CD4-positive, alpha-beta memory T cell (primary cell): ENCODE results near the gene PDZRN3. TPM values are rescaled to one million over a fixed set of nuclear protein-coding genes. Genes with fewer than 3 reads are reported as not detected.

Source experiments
- CTCF ChIA-PET: fragments of 350-600 bp; sonication (Branson Sonifier 250); formaldehyde crosslinking; loops from one replicate; lab custom pipeline; 2021; ENCODE audit warnings: inconsistent platforms; ENCODE audit not compliant: partially characterized antibody; lab: Charles Lee
- POLR2A ChIA-PET: fragments of 350-600 bp; sonication (Branson Sonifier 250); formaldehyde crosslinking; loops from one replicate; lab custom pipeline; 2021; ENCODE audit not compliant: partially characterized antibody; lab: Charles Lee
- DNase-seq, 5 donors: peaks; one replicate each; pipeline versions ENCODE4 v3.0.0 to v3.0.0-alpha.2; 2020 to 2022; ENCODE audit warnings: mixed read lengths in 1 of 5
- H3K27ac ChIP-seq: one replicate; pipeline ENCODE4 v1.7.0; 2013; ENCODE audit warnings: low read depth, low read length
- H3K27me3 ChIP-seq: 2 replicates; pipeline ENCODE4 v1.7.0; 2013; ENCODE audit warnings: mild to moderate bottlenecking, low read length, moderate library complexity; ENCODE audit not compliant: insufficient read depth
- H3K36me3 ChIP-seq: 2 replicates; pipeline ENCODE4 v1.7.0; 2013; ENCODE audit warnings: mild to moderate bottlenecking, low read length, moderate library complexity; ENCODE audit not compliant: insufficient read depth
- H3K4me1 ChIP-seq: 2 replicates; pipeline ENCODE4 v1.7.0; 2013; ENCODE audit warnings: mild to moderate bottlenecking, low read length, moderate library complexity; ENCODE audit not compliant: insufficient read depth
- H3K4me3 ChIP-seq, 2 donors: one replicate each; pipeline ENCODE4 v1.7.0; 2013; ENCODE audit warnings: low read length in 2 of 2, mild to moderate bottlenecking in 1 of 2
- H3K9me3 ChIP-seq, 2 donors: one replicate each; pipeline ENCODE4 v1.7.0; 2013; ENCODE audit warnings: low read length in 2 of 2, control low read depth in 1 of 2; ENCODE audit not compliant: control insufficient read depth in 1 of 2
- H3K27ac Mint-ChIP-seq, 7 donors: one replicate each; pipeline ENCODE4 v1.8.0; 2020 to 2021; ENCODE audit warnings: mixed read lengths in 7 of 7, mild to moderate bottlenecking in 6 of 7, inconsistent platforms in 3 of 7, moderate library complexity in 3 of 7
- H3K27me3 Mint-ChIP-seq, 2 donors: one replicate each; pipeline ENCODE4 v1.8.0; 2020 to 2021; ENCODE audit warnings: mixed read lengths in 2 of 2
- H3K36me3 Mint-ChIP-seq, 2 donors: one replicate each; pipeline ENCODE4 v1.8.0; 2020 to 2021; ENCODE audit warnings: mixed read lengths in 2 of 2, inconsistent platforms in 1 of 2, mild to moderate bottlenecking in 1 of 2
- H3K4me1 Mint-ChIP-seq, 4 donors: one replicate each; pipeline ENCODE4 v1.8.0; 2020 to 2021; ENCODE audit warnings: mixed read lengths in 4 of 4, mild to moderate bottlenecking in 1 of 4
- H3K4me3 Mint-ChIP-seq, 8 donors: one replicate each; pipeline ENCODE4 v1.8.0; 2020 to 2021; ENCODE audit warnings: mixed read lengths in 8 of 8, mild to moderate bottlenecking in 7 of 8, moderate library complexity in 6 of 8, inconsistent platforms in 3 of 8
- H3K9me3 Mint-ChIP-seq, 8 donors: one replicate each; pipeline ENCODE4 v1.8.0; 2020 to 2021; ENCODE audit warnings: mixed read lengths in 8 of 8, mild to moderate bottlenecking in 5 of 8, inconsistent platforms in 3 of 8, moderate library complexity in 1 of 8
- intact Hi-C: fragments of 100-400 bp; cut with micrococcal nuclease; formaldehyde crosslinking; loops from one replicate; pipeline ENCODE4 v1.15.1; 2023
- polyA plus RNA-seq, 2 donors: library from polyadenylated mRNA; unstranded; fragments of 300-500 nt; fragmentation: Illumina TruSeq; gene quantifications; one replicate each; pipeline ENCODE4 v1.2.3, GENCODE V29; 2021
- total RNA-seq, 2 experiments: library from RNA; stranded (reverse); gene quantifications; one replicate each; pipeline ENCODE4 v1.2.3, GENCODE V29; 2021

PDZRN3 gene
- total and polyA plus RNA-seq, 4 experiments from 2014 or later: not detected

DNA sequence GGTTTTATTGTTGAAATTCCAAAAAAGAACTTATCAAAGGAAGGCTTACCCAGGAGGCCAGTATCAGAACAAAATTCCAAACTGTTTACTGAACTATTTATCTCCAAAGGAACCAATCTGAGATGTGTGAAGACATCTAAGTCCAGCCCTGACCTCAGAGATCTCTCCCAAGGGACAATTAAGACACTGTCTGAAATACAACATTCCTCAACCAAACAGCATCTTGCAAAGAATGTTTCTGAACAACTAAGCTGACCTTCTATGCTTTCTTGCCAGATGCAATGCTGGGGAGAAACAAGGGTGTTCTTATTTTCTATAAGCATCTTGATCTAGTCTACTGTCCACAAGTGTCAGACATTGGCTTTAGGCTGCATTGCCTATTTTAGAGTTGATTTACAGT is 13.6 kb downstream of the PDZRN3 start:
- H3K27me3 Mint-ChIP-seq: no peaks in the 10 kb centered on the region
- H3K27me3 ChIP-seq: no peaks in the 10 kb centered on the region
- no peaks in the 10 kb centered on the region for H3K9me3 ChIP-seq
- H3K4me1 ChIP-seq: no peaks in the 10 kb centered on the region
- H3K27ac ChIP-seq: no peak overlapping the region
- intact Hi-C loops: no loop called here
- H3K4me3 ChIP-seq: no peak overlapping the region
- no peak overlapping the region for H3K27ac Mint-ChIP-seq
- no peaks in the 10 kb centered on the region for H3K36me3 ChIP-seq
- no peaks in the 10 kb centered on the region for H3K4me1 Mint-ChIP-seq
- H3K36me3 Mint-ChIP-seq: no peaks in the 10 kb centered on the region
- no peak overlapping the region for H3K4me3 Mint-ChIP-seq
- DNase-seq: no peak
- CTCF ChIA-PET: no interaction called here
- POLR2A ChIA-PET: no interaction called here
- peaks cover 0 to 3% (median 2%) of the 10 kb centered on the region in 8 donors for H3K9me3 Mint-ChIP-seq

DNA sequence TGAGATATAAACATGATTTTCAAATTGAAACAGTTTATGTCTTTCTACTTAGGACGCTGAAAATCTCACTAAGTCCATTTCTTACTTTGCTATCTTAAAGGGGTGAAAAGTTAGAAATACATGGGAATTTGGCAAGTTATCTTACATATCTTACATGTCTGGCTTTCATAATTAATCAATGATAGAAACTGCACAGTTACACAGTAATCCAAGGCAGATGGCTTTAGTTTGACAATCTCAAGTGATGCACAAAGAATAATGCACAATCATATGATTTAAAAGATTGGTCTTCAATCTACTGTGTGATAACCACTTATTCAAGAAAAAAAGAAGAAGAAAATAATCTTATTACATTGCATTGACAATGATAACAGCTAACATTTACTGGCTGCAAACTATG is 14.2 kb downstream of the PDZRN3 start:
- Mint-ChIP-seq H3K27me3 (no peaks in the 10 kb centered on the region), H3K4me1 (no peaks in the 10 kb centered on the region), H3K4me3 (no peak overlapping the region), H3K36me3 (no peaks in the 10 kb centered on the region), H3K27ac (no peak overlapping the region), H3K9me3 (peaks cover 0 to 3% (median 2%) of the 10 kb centered on the region in 8 donors)
- Histone ChIP-seq H3K27me3 (no peaks in the 10 kb centered on the region), H3K27ac (no peak overlapping the region), H3K9me3 (no peaks in the 10 kb centered on the region), H3K4me1 (no peaks in the 10 kb centered on the region), H3K36me3 (no peaks in the 10 kb centered on the region), H3K4me3 (no peak overlapping the region)
- ChIA-PET POLR2A (no interaction called here), CTCF (no interaction called here)
- intact Hi-C loops: no loop called here
- DNase-seq: no peak

DNA sequence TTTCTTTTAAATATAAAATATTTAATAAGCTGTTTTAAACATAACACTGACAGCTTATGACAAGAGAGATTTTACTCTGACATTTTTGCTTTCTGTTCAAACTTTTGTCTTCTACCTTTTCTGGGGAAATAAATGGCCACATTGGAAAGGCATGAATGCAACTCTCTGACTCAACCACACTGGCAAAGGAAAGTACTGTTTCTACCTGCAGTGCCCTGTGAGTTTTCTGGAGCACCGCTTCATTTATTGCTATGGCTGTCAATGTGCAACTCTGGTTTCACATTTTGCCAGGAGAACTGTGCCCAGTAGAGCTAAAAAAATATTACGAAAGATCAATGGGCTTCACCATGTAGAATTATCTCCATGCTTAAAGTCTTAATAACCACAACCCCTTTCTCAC is 15.1 kb downstream of the PDZRN3 start:
- H3K4me1 Mint-ChIP-seq: no peaks in the 10 kb centered on the region
- POLR2A ChIA-PET: no interaction called here

DNA sequence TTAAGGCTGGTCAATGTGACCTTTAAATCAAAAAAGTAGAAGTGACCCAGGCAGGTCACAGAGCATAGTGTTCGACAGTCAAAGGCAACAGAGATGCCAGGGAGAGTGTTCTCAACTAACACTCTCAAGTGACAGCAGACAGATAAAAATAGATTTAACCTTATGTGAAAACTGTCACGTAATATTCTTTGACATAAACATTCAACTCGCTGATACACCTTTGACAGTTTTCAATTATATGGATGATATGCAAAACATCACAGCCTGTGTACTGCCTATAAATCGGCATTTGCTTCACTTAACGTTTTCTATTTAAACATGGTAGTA is 15.5 kb downstream of the PDZRN3 start:
- Mint-ChIP-seq H3K4me3 (no peak overlapping the region), H3K27ac (no peak overlapping the region), H3K4me1 (no peaks in the 10 kb centered on the region), H3K9me3 (peaks cover 0 to 3% (median under 1%) of the 10 kb centered on the region in 8 donors), H3K36me3 (no peaks in the 10 kb centered on the region), H3K27me3 (no peaks in the 10 kb centered on the region)
- DNase-seq: no peak
- Histone ChIP-seq H3K36me3 (no peaks in the 10 kb centered on the region), H3K9me3 (no peaks in the 10 kb centered on the region), H3K4me3 (no peak overlapping the region), H3K4me1 (no peaks in the 10 kb centered on the region), H3K27me3 (no peaks in the 10 kb centered on the region), H3K27ac (no peak overlapping the region)
- CTCF ChIA-PET: interaction anchor here (1.2 kb wide), 1 partner anchor 8 kb away, joined by 3 read pairs; no protein-coding TSS in a partner anchor
- POLR2A ChIA-PET: no interaction called here
- intact Hi-C loops: no loop called here

More for the DNA sequence above, 15.1 kb downstream of the PDZRN3 start:
- no peak overlapping the region for H3K27ac Mint-ChIP-seq
- no peaks in the 10 kb centered on the region for H3K27me3 Mint-ChIP-seq
- Histone ChIP-seq H3K36me3 (no peaks in the 10 kb centered on the region), H3K4me1 (no peaks in the 10 kb centered on the region), H3K4me3 (no peak overlapping the region), H3K9me3 (no peaks in the 10 kb centered on the region), H3K27ac (no peak overlapping the region), H3K27me3 (no peaks in the 10 kb centered on the region)
- H3K9me3 Mint-ChIP-seq: peaks cover 0 to 3% (median 1%) of the 10 kb centered on the region in 8 donors
- H3K4me3 Mint-ChIP-seq: no peak overlapping the region
- H3K36me3 Mint-ChIP-seq: no peaks in the 10 kb centered on the region
- no peak for DNase-seq
- intact Hi-C loops: no loop called here
- CTCF ChIA-PET: interaction anchor here (1.2 kb wide), 1 partner anchor 9 kb away, joined by 3 read pairs; no protein-coding TSS in a partner anchor

DNA sequence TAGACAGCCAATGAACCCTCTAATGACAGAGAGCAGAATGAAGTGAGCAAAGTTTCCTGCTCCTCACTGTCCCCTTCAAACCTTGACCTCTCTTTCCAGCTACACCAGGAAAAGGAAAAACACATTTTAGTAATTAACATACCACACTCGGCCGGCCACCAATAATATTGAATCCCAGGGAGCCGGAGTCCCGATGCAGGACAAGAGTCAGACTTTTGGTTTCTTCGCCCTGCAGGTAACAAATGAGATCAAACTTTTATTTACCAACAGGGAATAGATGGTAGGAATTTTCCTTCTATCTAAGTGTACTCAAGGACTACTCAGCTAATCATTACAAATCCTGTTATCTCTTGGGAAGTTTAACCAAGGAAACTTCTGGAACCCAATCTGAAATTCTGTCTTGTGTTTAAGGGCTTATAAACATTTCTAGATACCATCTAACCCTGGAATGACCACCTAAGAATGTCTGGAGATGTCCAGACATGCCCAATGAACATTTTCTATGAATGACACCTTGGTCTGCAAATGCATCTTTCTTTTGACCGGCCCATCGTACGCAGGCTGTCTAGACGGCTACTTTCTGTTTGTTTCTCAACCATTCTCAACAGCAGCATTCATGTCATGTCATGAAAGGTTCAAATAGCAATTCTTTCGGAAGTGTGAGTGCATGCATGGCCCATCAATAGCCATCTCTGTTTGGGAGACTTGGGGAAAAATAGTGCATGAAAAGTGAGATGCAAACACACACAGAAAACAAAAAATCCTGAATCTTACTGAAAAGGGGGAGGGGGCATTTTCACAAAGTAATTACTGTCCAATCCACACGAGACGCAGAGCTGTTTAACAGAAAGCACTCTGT is 16.1 kb downstream of the PDZRN3 start:
- H3K27me3 Mint-ChIP-seq: no peaks in the 10 kb centered on the region
- no peak overlapping the region for H3K4me3 Mint-ChIP-seq
- intact Hi-C loops: no loop called here

DNA sequence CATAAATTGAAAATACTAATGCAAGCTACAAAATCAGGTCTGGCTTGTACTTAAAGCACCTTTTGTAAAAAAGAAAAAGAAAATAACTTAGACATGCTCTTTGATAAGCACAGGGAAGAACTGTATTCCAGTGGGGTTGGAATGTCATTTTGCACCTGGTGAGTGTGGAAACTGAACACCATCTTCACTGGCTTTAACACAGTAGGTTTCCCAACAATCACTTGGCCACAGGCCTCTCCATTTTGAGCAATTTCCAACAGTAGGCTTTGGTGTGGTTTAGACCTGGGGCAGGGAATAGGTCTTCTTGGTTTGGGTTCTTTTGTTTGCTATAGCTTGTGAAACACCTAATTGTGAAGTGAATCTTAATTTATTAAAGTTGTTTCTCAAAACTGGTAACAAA is 18.9 kb downstream of the PDZRN3 start:
- Mint-ChIP-seq H3K27me3 (no peaks in the 10 kb centered on the region), H3K4me3 (no peak overlapping the region), H3K9me3 (peaks cover 0 to 3% (median 0%) of the 10 kb centered on the region in 8 donors), H3K4me1 (no peaks in the 10 kb centered on the region), H3K27ac (no peak overlapping the region), H3K36me3 (no peaks in the 10 kb centered on the region)
- ChIA-PET POLR2A (no interaction called here), CTCF (no interaction called here)
- Histone ChIP-seq H3K27ac (no peak overlapping the region), H3K9me3 (no peaks in the 10 kb centered on the region), H3K27me3 (no peaks in the 10 kb centered on the region), H3K4me1 (no peaks in the 10 kb centered on the region), H3K36me3 (no peaks in the 10 kb centered on the region), H3K4me3 (no peak overlapping the region)
- no peak for DNase-seq
- intact Hi-C loops: no loop called here

More for the DNA sequence above, 16.1 kb downstream of the PDZRN3 start:
- H3K27ac Mint-ChIP-seq: no peak overlapping the region
- Histone ChIP-seq H3K4me1 (no peaks in the 10 kb centered on the region), H3K27ac (no peak overlapping the region), H3K36me3 (no peaks in the 10 kb centered on the region), H3K4me3 (no peak overlapping the region), H3K27me3 (no peaks in the 10 kb centered on the region), H3K9me3 (no peaks in the 10 kb centered on the region)
- no peaks in the 10 kb centered on the region for H3K4me1 Mint-ChIP-seq
- peaks cover 0 to 3% (median under 1%) of the 10 kb centered on the region in 8 donors for H3K9me3 Mint-ChIP-seq
- ChIA-PET CTCF (interaction anchor here (1.2 kb wide), 1 partner anchor 8 kb away, joined by 3 read pairs; no protein-coding TSS in a partner anchor), POLR2A (no interaction called here)
- no peak for DNase-seq
- H3K36me3 Mint-ChIP-seq: no peaks in the 10 kb centered on the region

DNA sequence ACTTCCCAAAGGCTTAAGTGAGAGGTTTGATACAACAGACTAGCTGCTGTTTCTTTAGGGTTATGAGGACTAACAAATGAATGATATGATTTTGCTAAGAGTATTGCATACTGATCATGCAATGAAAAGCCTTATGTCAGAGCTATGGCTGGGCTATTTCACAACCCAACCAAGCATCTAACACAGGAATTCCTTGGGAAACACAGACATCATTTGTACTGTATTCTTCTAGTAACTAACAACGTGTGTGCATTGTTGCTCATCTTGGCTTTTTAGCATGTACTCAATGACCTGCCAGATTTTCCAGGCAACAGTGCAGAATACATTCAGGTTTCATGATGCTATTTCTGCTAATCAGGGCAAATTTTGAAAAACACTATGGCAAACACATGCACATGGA is 19.3 kb downstream of the PDZRN3 start:
- Histone ChIP-seq H3K27ac (no peak overlapping the region), H3K4me3 (no peak overlapping the region), H3K27me3 (no peaks in the 10 kb centered on the region), H3K9me3 (no peaks in the 10 kb centered on the region), H3K36me3 (no peaks in the 10 kb centered on the region), H3K4me1 (no peaks in the 10 kb centered on the region)
- DNase-seq: no peak
- ChIA-PET CTCF (interaction anchor here (0.7 kb wide), 1 partner anchor 999 kb away, joined by 3 read pairs; no protein-coding TSS in a partner anchor), POLR2A (no interaction called here)
- no peaks in the 10 kb centered on the region for H3K36me3 Mint-ChIP-seq
- H3K4me1 Mint-ChIP-seq: no peaks in the 10 kb centered on the region
- no peak overlapping the region for H3K4me3 Mint-ChIP-seq
- H3K27ac Mint-ChIP-seq: no peak overlapping the region
- intact Hi-C loops: no loop called here
- no peaks in the 10 kb centered on the region for H3K27me3 Mint-ChIP-seq
- H3K9me3 Mint-ChIP-seq: peaks cover 0 to 3% (median 0%) of the 10 kb centered on the region in 8 donors
